Measurements from ENCODE around the gene CELA2A.
"Not testable (repeated sequence)": the region's sequence is repeated elsewhere in the genome, so short reads cannot be mapped to it uniquely, and the experiment has no call there.

Gene CELA2A

DNA sequence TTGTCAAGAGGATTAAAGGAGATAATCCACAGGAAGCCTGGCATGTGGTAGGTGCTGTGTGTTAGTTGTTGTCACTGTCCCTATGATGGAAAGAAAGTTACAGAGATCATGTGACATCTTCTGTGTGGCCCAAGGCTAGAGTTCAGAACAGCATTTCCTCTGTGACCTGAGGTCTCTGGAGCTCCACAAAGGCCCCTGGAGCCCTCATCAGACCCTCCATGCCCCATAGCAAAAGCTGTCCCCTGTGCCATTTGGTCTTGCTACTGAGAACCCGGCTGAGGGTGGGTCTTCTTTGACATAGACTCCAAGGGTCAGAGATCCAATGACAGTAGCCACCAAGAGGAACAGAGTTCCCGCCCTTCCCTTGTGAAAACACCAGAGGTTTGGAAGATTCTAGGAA lies 27.4 kb downstream of the CELA2A start:
- no peaks in the 10 kb centered on the region for H3K27me3 ChIP-seq (replicated peaks)
- TF ChIP-seq, protein P1, sequence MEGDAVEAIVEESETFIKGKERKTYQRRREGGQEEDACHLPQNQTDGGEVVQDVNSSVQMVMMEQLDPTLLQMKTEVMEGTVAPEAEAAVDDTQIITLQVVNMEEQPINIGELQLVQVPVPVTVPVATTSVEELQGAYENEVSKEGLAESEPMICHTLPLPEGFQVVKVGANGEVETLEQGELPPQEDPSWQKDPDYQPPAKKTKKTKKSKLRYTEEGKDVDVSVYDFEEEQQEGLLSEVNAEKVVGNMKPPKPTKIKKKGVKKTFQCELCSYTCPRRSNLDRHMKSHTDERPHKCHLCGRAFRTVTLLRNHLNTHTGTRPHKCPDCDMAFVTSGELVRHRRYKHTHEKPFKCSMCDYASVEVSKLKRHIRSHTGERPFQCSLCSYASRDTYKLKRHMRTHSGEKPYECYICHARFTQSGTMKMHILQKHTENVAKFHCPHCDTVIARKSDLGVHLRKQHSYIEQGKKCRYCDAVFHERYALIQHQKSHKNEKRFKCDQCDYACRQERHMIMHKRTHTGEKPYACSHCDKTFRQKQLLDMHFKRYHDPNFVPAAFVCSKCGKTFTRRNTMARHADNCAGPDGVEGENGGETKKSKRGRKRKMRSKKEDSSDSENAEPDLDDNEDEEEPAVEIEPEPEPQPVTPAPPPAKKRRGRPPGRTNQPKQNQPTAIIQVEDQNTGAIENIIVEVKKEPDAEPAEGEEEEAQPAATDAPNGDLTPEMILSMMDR (IDR thresholded peaks at IDR 0.05; ENCODE audit: low read depth, low read length, missing control alignments) = no peak
- no peak overlapping the region for H3K4me3 ChIP-seq (ENCODE audit: low read depth, low read length)
- no peak for DNase-seq
- H3K27ac ChIP-seq = no peak overlapping the region
- no peaks in the 10 kb centered on the region for H3K36me3 ChIP-seq (replicated peaks)
- in situ Hi-C loops (cut with HindIII; ENCODE audit: low pct_ligation_motif_present, low sequenced_read_pairs) = no loop called here

DNA sequence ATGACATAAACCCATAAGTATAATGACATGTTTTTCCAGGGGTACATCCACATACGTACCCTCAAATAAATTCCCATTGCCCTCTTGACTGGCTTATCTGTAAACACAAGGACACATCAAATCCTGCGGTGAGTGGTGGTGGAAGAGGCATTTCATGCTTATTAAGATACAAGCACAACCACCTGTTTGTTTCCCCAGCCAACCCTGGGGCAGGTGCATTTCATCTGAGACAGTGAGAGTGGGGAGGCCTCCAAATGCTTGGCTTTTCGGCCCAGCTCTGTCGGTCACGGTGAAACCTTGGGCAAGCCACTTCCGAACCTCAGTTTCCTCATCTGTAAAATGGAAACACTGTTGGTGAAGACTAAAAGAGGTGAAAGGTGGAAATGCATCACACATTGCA lies 27.9 kb downstream of the CELA2A start:
- in situ Hi-C loops (cut with HindIII; ENCODE audit: low pct_ligation_motif_present, low sequenced_read_pairs); H3K27me3 ChIP-seq (replicated peaks); H3K27ac ChIP-seq; H3K36me3 ChIP-seq (replicated peaks); DNase-seq; H3K4me3 ChIP-seq (ENCODE audit: low read depth, low read length): not testable (repeated sequence)

DNA sequence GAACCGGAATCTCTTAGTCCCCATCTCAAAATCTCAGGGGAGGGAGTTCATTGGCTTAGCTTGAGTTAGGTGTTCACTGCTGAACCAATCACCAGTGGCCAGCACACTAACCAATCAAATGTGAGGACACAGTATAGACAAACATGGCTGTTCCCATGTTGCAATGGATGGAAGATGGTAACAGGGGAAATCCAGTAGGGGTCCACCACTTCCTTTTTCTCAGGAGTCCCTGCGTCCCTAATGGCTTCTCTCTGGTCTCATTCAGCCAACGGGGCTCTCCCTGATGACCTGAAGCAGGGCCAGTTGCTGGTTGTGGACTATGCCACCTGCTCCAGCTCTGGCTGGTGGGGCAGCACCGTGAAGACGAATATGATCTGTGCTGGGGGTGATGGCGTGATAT lies 29.1 kb downstream of the CELA2A start:
- in situ Hi-C loops (cut with HindIII; ENCODE audit: low pct_ligation_motif_present, low sequenced_read_pairs) = no loop called here
- Histone ChIP-seq H3K27me3 (replicated peaks) (no peaks in the 10 kb centered on the region), H3K4me3 (ENCODE audit: low read depth, low read length) (no peak overlapping the region), H3K27ac (no peak overlapping the region), H3K36me3 (replicated peaks) (no peaks in the 10 kb centered on the region)
- TF ChIP-seq, protein P1 (IDR thresholded peaks at IDR 0.05; ENCODE audit: low read depth, low read length, missing control alignments) = no peak
- DNase-seq = no peak

DNA sequence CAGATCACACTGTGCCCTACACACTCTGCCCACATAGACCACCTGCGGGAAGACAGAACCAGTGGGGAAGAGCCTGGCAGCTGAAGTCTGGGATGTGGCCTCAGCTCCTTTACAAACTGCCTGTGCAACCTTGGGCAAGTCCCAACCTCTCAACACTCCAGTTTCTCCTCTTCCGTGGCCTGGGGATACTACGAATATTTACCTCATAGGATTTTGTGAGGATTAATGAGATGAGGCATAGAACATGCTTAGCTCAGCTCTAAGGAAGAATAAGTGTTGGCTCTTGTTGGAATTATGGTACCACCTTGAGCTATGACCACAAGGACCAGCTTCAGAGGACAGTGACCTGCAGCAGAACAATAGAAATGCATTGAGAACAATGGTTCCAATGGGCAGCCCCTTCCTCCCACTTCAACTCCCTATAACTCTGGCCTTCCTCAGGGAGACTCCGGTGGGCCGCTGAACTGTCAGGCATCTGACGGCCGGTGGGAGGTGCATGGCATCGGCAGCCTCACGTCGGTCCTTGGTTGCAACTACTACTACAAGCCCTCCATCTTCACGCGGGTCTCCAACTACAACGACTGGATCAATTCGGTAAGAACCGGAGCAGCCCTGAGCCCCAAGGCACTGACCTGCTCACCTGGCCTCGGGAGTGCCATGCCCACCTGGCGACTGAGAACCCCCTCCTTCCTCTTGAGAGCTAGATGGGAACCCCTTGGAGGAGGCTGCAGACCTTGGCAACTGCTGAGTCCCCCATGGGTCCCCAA lies 30.5 kb downstream of the CELA2A start:
- H3K27me3 ChIP-seq (replicated peaks); H3K36me3 ChIP-seq (replicated peaks); DNase-seq: not testable (repeated sequence)

DNA sequence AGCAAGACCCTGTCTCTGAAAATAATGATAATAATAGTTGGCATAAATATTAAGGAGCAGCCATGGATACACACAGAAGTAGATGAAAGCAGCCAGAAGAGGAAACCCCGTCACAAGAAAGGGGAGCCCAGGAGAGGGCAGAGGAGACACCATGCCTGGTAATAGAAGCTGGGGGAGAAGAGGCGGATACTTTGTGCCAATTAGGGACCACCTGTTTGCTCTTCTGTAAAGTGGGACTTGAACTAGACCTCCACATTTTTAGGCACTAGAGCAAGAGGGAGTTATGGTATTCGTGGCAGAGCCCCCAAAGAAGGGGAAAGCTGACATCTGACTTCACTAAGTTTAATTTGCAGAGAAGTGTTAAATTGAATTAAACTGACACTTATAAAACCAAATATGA lies 31.8 kb downstream of the CELA2A start:
- in situ Hi-C loops (cut with HindIII; ENCODE audit: low pct_ligation_motif_present, low sequenced_read_pairs) = no loop called here
- H3K27ac ChIP-seq = no peak overlapping the region

More for the DNA sequence above, 30.5 kb downstream of the CELA2A start:
- H3K27ac ChIP-seq; in situ Hi-C loops (cut with HindIII; ENCODE audit: low pct_ligation_motif_present, low sequenced_read_pairs); H3K4me3 ChIP-seq (ENCODE audit: low read depth, low read length): not testable (repeated sequence)

DNA sequence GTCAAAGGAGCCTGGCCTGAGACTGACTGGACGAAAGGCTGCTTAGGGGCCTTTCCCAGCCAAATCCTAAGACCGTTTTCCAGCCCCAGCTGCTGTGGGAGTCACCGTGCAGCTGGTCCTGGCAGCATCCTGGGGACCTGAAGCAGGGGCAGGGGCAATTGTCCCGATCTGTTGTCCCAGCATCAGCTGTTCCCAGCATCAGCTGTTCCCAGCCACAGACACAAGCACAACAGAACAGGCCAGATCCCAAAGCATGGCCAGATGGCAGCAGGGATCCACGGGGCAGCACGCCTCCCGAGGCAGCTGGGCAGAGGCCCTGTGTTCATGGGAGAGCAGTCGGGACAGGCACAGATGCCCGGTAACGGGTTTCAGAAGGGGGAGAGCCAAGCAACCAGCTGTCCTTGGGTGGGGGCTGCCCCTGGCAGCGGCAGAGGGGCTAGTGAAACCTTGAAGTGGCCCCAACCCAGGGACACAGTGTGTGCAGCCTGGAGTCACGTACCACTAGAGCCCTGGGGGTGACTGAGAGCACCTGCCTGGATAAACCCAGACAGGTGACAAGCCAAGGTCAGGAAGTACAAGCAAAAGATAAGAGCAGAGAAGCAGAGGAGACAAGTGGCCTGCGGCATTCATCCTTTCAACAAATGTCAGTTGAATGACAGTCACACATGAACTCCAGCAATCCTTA lies 32.7 kb downstream of the CELA2A start:
- TF ChIP-seq, protein P1 (IDR thresholded peaks at IDR 0.05; ENCODE audit: low read depth, low read length, missing control alignments) = no peak
- in situ Hi-C loops (cut with HindIII; ENCODE audit: low pct_ligation_motif_present, low sequenced_read_pairs) = no loop called here

More for the DNA sequence above, 31.8 kb downstream of the CELA2A start:
- TF ChIP-seq, protein P1 (IDR thresholded peaks at IDR 0.05; ENCODE audit: low read depth, low read length, missing control alignments) = no peak
- no peak for DNase-seq
- no peaks in the 10 kb centered on the region for H3K27me3 ChIP-seq (replicated peaks)
- no peaks in the 10 kb centered on the region for H3K36me3 ChIP-seq (replicated peaks)
- no peak overlapping the region for H3K4me3 ChIP-seq (ENCODE audit: low read depth, low read length)

DNA sequence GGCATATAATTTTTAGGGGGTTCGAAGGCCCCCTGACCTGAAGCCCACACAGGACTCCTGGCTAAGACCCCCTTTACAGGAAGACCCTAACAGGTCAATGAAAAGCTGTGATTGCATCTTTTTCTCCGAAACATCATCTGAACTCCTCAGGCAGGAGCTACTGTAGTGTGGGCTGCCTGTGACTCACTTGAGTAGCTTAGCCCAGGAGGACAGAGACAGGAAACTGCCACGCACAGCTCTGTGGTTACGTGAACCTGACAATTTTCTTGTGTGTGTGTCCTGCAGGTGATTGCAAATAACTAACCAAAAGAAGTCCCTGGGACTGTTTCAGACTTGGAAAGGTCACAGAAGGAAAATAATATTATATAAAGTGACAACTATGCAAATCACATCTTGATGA lies 34.5 kb downstream of the CELA2A start:
- H3K27ac ChIP-seq; in situ Hi-C loops (cut with HindIII; ENCODE audit: low pct_ligation_motif_present, low sequenced_read_pairs); H3K4me3 ChIP-seq (ENCODE audit: low read depth, low read length); H3K36me3 ChIP-seq (replicated peaks); H3K27me3 ChIP-seq (replicated peaks): not testable (repeated sequence)
- DNase-seq = peak; percentile 36

More for the DNA sequence above, 32.7 kb downstream of the CELA2A start:
- DNase-seq = no peak
- Histone ChIP-seq H3K27ac (no peak overlapping the region), H3K4me3 (ENCODE audit: low read depth, low read length) (no peak overlapping the region), H3K36me3 (replicated peaks) (no peaks in the 10 kb centered on the region), H3K27me3 (replicated peaks) (no peaks in the 10 kb centered on the region)

All from brain microvascular endothelial cell (primary cell).